ENCODE measurements around the gene CCSER2.

The CCSER2 gene

GRCh38 chr10:84541289-84541637 is 212.9 kb downstream of the CCSER2 start:
- Histone ChIP-seq H3K4me2 (ENCODE audit: low read length, poor library complexity, severe bottlenecking) (peak overlapping the region; percentile 89), H3K9ac (ENCODE audit: low read length) (peak overlapping the region; percentile 90), H3K4me3 (ENCODE audit: insufficient read depth in 1 of 2, low read depth in 1 of 2, low read length in 2 of 2) (peak overlapping the region in 1 of 2 experiments; percentile 75), H3K9me3 (ENCODE audit: control insufficient read depth, low read length) (no peaks in the 10 kb centered on the region), H4K8ac (ENCODE audit: low read length) (peak overlapping the region; percentile 53), H3K14ac (ENCODE audit: low read length in 2 of 2) (no peak overlapping the region), H3K4me1 (ENCODE audit: control insufficient read depth, insufficient read depth, low read depth, low read length) (peaks cover 16% of the 10 kb centered on the region), H2AK5ac (ENCODE audit: low read length, severe bottlenecking) (no peak overlapping the region), H3K23ac (ENCODE audit: low read length in 2 of 2) (no peak overlapping the region), H3K27me3 (ENCODE audit: control insufficient read depth in 1 of 2, insufficient read depth in 1 of 2, low read length in 2 of 2) (no peaks in the 10 kb centered on the region), H2AFZ (ENCODE audit: low read depth, low read length) (no peak overlapping the region), H3K27ac (ENCODE audit: low read length, poor library complexity, severe bottlenecking) (no peak overlapping the region), H2BK12ac (ENCODE audit: low read length in 2 of 2) (no peak overlapping the region), H2BK15ac (ENCODE audit: low read depth, poor library complexity, severe bottlenecking) (no peak overlapping the region), H3K4ac (ENCODE audit: low read depth in 1 of 2, low read length in 2 of 2) (no peak overlapping the region), H2BK5ac (ENCODE audit: low read depth, low read length, poor library complexity, severe bottlenecking) (no peak overlapping the region), H3K36me3 (ENCODE audit: control insufficient read depth in 1 of 2, insufficient read depth in 2 of 2, low read depth in 1 of 2, low read length in 2 of 2) (no peaks in the 10 kb centered on the region), H2BK120ac (ENCODE audit: low read depth, low read length) (no peak overlapping the region), H3K79me1 (replicated peaks; ENCODE audit: low read length, poor library complexity, severe bottlenecking) (no peaks in the 10 kb centered on the region), H4K91ac (ENCODE audit: low read length) (no peak overlapping the region), H3K18ac (ENCODE audit: low read depth in 1 of 2, low read length in 2 of 2) (no peak overlapping the region)
- no peak for DNase-seq
- WGBS = 79% methylated on average over 6 of the region's 6 CpGs

- H3K9ac ChIP-seq (ENCODE audit: low read length) = no peak overlapping the region
- H3K18ac ChIP-seq (ENCODE audit: low read depth in 1 of 2, low read length in 2 of 2) = no peak overlapping the region
- H4K91ac ChIP-seq (ENCODE audit: low read length) = no peak overlapping the region
- no peak overlapping the region for H2BK15ac ChIP-seq (ENCODE audit: low read depth, poor library complexity, severe bottlenecking)
- H2BK120ac ChIP-seq (ENCODE audit: low read depth, low read length) = no peak overlapping the region
- no peak overlapping the region for H2BK12ac ChIP-seq (ENCODE audit: low read length in 2 of 2)
- H3K4me1 ChIP-seq (ENCODE audit: control insufficient read depth, insufficient read depth, low read depth, low read length) = peaks cover 14% of the 10 kb centered on the region
- H3K9me3 ChIP-seq (ENCODE audit: control insufficient read depth, low read length) = no peaks in the 10 kb centered on the region
- no peak overlapping the region for H3K27ac ChIP-seq (ENCODE audit: low read length, poor library complexity, severe bottlenecking)
- no peak overlapping the region for H2AK5ac ChIP-seq (ENCODE audit: low read length, severe bottlenecking)
- no peak overlapping the region for H4K8ac ChIP-seq (ENCODE audit: low read length)
- H3K23ac ChIP-seq (ENCODE audit: low read length in 2 of 2) = no peak overlapping the region
- H2BK5ac ChIP-seq (ENCODE audit: low read depth, low read length, poor library complexity, severe bottlenecking) = no peak overlapping the region
- no peak overlapping the region for H3K4ac ChIP-seq (ENCODE audit: low read depth in 1 of 2, low read length in 2 of 2)
- H3K4me3 ChIP-seq (ENCODE audit: insufficient read depth in 1 of 2, low read depth in 1 of 2, low read length in 2 of 2) = no peak overlapping the region
- WGBS = 61% methylated on average over 24 of the region's 25 CpGs
- DNase-seq = no peak
- H3K27me3 ChIP-seq (ENCODE audit: control insufficient read depth in 1 of 2, insufficient read depth in 1 of 2, low read length in 2 of 2) = peaks cover 0 to 1% of the 10 kb centered on the region in 2 experiments
- H3K79me1 ChIP-seq (replicated peaks; ENCODE audit: low read length, poor library complexity, severe bottlenecking) = no peaks in the 10 kb centered on the region
- no peak overlapping the region for H3K4me2 ChIP-seq (ENCODE audit: low read length, poor library complexity, severe bottlenecking)
- no peak overlapping the region for H2AFZ ChIP-seq (ENCODE audit: low read depth, low read length)
- no peaks in the 10 kb centered on the region for H3K36me3 ChIP-seq (ENCODE audit: control insufficient read depth in 1 of 2, insufficient read depth in 2 of 2, low read depth in 1 of 2, low read length in 2 of 2)
- H3K14ac ChIP-seq (ENCODE audit: low read length in 2 of 2) = no peak overlapping the region
Measured at GRCh38 chr10:84542522-84543490, 214.4 kb downstream of the CCSER2 start.

GRCh38 chr10:84543948-84544347 is 215.6 kb downstream of the CCSER2 start:
- no peak overlapping the region for H2BK12ac ChIP-seq (ENCODE audit: low read length in 2 of 2)
- no peaks in the 10 kb centered on the region for H3K79me1 ChIP-seq (replicated peaks; ENCODE audit: low read length, poor library complexity, severe bottlenecking)
- H3K14ac ChIP-seq (ENCODE audit: low read length in 2 of 2) = no peak overlapping the region
- 80% methylated on average over 5 of the region's 5 CpGs for WGBS
- H3K4me1 ChIP-seq (ENCODE audit: control insufficient read depth, insufficient read depth, low read depth, low read length) = peaks cover 14% of the 10 kb centered on the region
- H3K4ac ChIP-seq (ENCODE audit: low read depth in 1 of 2, low read length in 2 of 2) = no peak overlapping the region
- H2AFZ ChIP-seq (ENCODE audit: low read depth, low read length) = no peak overlapping the region
- H3K27ac ChIP-seq (ENCODE audit: low read length, poor library complexity, severe bottlenecking) = no peak overlapping the region
- H3K4me3 ChIP-seq (ENCODE audit: insufficient read depth in 1 of 2, low read depth in 1 of 2, low read length in 2 of 2) = no peak overlapping the region
- no peak overlapping the region for H2BK5ac ChIP-seq (ENCODE audit: low read depth, low read length, poor library complexity, severe bottlenecking)
- peak; percentile 23 for DNase-seq
- no peak overlapping the region for H3K9ac ChIP-seq (ENCODE audit: low read length)
- no peaks in the 10 kb centered on the region for H3K36me3 ChIP-seq (ENCODE audit: control insufficient read depth in 1 of 2, insufficient read depth in 2 of 2, low read depth in 1 of 2, low read length in 2 of 2)
- no peak overlapping the region for H4K91ac ChIP-seq (ENCODE audit: low read length)
- no peak overlapping the region for H3K23ac ChIP-seq (ENCODE audit: low read length in 2 of 2)
- no peak overlapping the region for H3K4me2 ChIP-seq (ENCODE audit: low read length, poor library complexity, severe bottlenecking)
- H2BK15ac ChIP-seq (ENCODE audit: low read depth, poor library complexity, severe bottlenecking) = no peak overlapping the region
- no peak overlapping the region for H4K8ac ChIP-seq (ENCODE audit: low read length)
- no peak overlapping the region for H2AK5ac ChIP-seq (ENCODE audit: low read length, severe bottlenecking)
- peaks cover 7 to 10% of the 10 kb centered on the region in 2 experiments for H3K27me3 ChIP-seq (ENCODE audit: control insufficient read depth in 1 of 2, insufficient read depth in 1 of 2, low read length in 2 of 2)
- no peaks in the 10 kb centered on the region for H3K9me3 ChIP-seq (ENCODE audit: control insufficient read depth, low read length)
- H2BK120ac ChIP-seq (ENCODE audit: low read depth, low read length) = no peak overlapping the region
- no peak overlapping the region for H3K18ac ChIP-seq (ENCODE audit: low read depth in 1 of 2, low read length in 2 of 2)

- Histone ChIP-seq H3K18ac (ENCODE audit: low read depth in 1 of 2, low read length in 2 of 2) (no peak overlapping the region), H2BK5ac (ENCODE audit: low read depth, low read length, poor library complexity, severe bottlenecking) (no peak overlapping the region), H3K36me3 (ENCODE audit: control insufficient read depth in 1 of 2, insufficient read depth in 2 of 2, low read depth in 1 of 2, low read length in 2 of 2) (no peaks in the 10 kb centered on the region), H3K23ac (ENCODE audit: low read length in 2 of 2) (no peak overlapping the region), H2AFZ (ENCODE audit: low read depth, low read length) (no peak overlapping the region), H4K8ac (ENCODE audit: low read length) (no peak overlapping the region), H3K9ac (ENCODE audit: low read length) (no peak overlapping the region), H2BK12ac (ENCODE audit: low read length in 2 of 2) (no peak overlapping the region), H3K14ac (ENCODE audit: low read length in 2 of 2) (no peak overlapping the region), H3K27me3 (ENCODE audit: control insufficient read depth in 1 of 2, insufficient read depth in 1 of 2, low read length in 2 of 2) (peaks cover 24 to 25% of the 10 kb centered on the region in 2 experiments), H3K4ac (ENCODE audit: low read depth in 1 of 2, low read length in 2 of 2) (no peak overlapping the region), H3K4me3 (ENCODE audit: insufficient read depth in 1 of 2, low read depth in 1 of 2, low read length in 2 of 2) (no peak overlapping the region), H2BK15ac (ENCODE audit: low read depth, poor library complexity, severe bottlenecking) (no peak overlapping the region), H4K91ac (ENCODE audit: low read length) (no peak overlapping the region), H3K4me1 (ENCODE audit: control insufficient read depth, insufficient read depth, low read depth, low read length) (peaks cover 6% of the 10 kb centered on the region), H3K27ac (ENCODE audit: low read length, poor library complexity, severe bottlenecking) (no peak overlapping the region), H3K4me2 (ENCODE audit: low read length, poor library complexity, severe bottlenecking) (no peak overlapping the region), H2BK120ac (ENCODE audit: low read depth, low read length) (no peak overlapping the region), H3K79me1 (replicated peaks; ENCODE audit: low read length, poor library complexity, severe bottlenecking) (no peaks in the 10 kb centered on the region), H3K9me3 (ENCODE audit: control insufficient read depth, low read length) (no peaks in the 10 kb centered on the region), H2AK5ac (ENCODE audit: low read length, severe bottlenecking) (no peak overlapping the region)
- DNase-seq = no peak
Measured at GRCh38 chr10:84545651-84546050, 217.3 kb downstream of the CCSER2 start.
